HG02884 (cell line): ENCODE data around the gene BANP.
"Not testable (repeated sequence)": the region's sequence is repeated elsewhere in the genome, so short reads cannot be mapped to it uniquely, and the experiment has no call there.

ENCODE experiments used
- ATAC-seq: cut with Tn5 transposase; IDR thresholded peaks from one replicate; pipeline ENCODE4 v1.9.1; 2021; ENCODE audit warnings: mild to moderate bottlenecking, moderate library complexity; ENCODE audit not compliant: unreplicated experiment

BANP gene

GRCh38 chr16:88094253-88094575 lies 143.0 kb downstream of the BANP start:
- ATAC-seq = not testable (repeated sequence)

GRCh38 chr16:88094900-88095299 lies 143.7 kb downstream of the BANP start:
- ATAC-seq = not testable (repeated sequence)

- ATAC-seq = not testable (repeated sequence)
Observed at GRCh38 chr16:88096659-88097058, 145.4 kb downstream of the BANP start.

GRCh38 chr16:88098731-88099562 lies 147.7 kb downstream of the BANP start:
- not testable (repeated sequence) for ATAC-seq

GRCh38 chr16:88099563-88099890 lies 148.3 kb downstream of the BANP start:
- no peak for ATAC-seq

GRCh38 chr16:88099956-88100355 lies 148.7 kb downstream of the BANP start:
- not testable (repeated sequence) for ATAC-seq

- not testable (repeated sequence) for ATAC-seq
Observed at GRCh38 chr16:88100801-88101622, 149.8 kb downstream of the BANP start.

- not testable (repeated sequence) for ATAC-seq
Observed at GRCh38 chr16:88101623-88102105, 150.4 kb downstream of the BANP start.

GRCh38 chr16:88102597-88102996 lies 151.4 kb downstream of the BANP start:
- ATAC-seq = no peak

GRCh38 chr16:88103011-88103410 lies 151.8 kb downstream of the BANP start:
- ATAC-seq = no peak

- no peak for ATAC-seq
Observed at GRCh38 chr16:88103581-88104188, 152.5 kb downstream of the BANP start.

GRCh38 chr16:88104363-88104762 lies 153.1 kb downstream of the BANP start:
- ATAC-seq = not testable (repeated sequence)

- not testable (repeated sequence) for ATAC-seq
Observed at GRCh38 chr16:88105574-88106140, 154.4 kb downstream of the BANP start.

- ATAC-seq = not testable (repeated sequence)
Observed at GRCh38 chr16:88106566-88106965, 155.3 kb downstream of the BANP start.

- ATAC-seq = no peak
Observed at GRCh38 chr16:88108762-88109161, 157.5 kb downstream of the BANP start.

- ATAC-seq = not testable (repeated sequence)
Observed at GRCh38 chr16:88109726-88110621, 158.7 kb downstream of the BANP start.

GRCh38 chr16:88110875-88111494 lies 159.8 kb downstream of the BANP start:
- not testable (repeated sequence) for ATAC-seq

- not testable (repeated sequence) for ATAC-seq
Observed at GRCh38 chr16:88111976-88112375, 160.7 kb downstream of the BANP start.

GRCh38 chr16:88113545-88114045 lies 162.4 kb downstream of the BANP start:
- no peak for ATAC-seq
